NCI-H1694 treated with DMSO at 0.1 percent for 48 hours (cell line): ENCODE data around the gene TIMM22.
"Not testable (repeated sequence)": the region's sequence is repeated elsewhere in the genome, so short reads cannot be mapped to it uniquely, and the experiment has no call there.

Source experiments
- DNase-seq: peaks from one replicate; lab custom pipeline; 2025; lab: John Stamatoyannopoulos, UW

TIMM22 gene

GRCh38 chr17:973053-973452, 23.9 kb upstream of the TIMM22 start:
- no peak for DNase-seq

- not testable (repeated sequence) for DNase-seq
Observed at GRCh38 chr17:974778-975177, 22.2 kb upstream of the TIMM22 start.

GRCh38 chr17:975371-975915, 21.5 kb upstream of the TIMM22 start:
- no peak for DNase-seq

GRCh38 chr17:976312-976711, 20.6 kb upstream of the TIMM22 start:
- no peak for DNase-seq

GRCh38 chr17:977166-977565, 19.8 kb upstream of the TIMM22 start:
- DNase-seq = no peak

- no peak for DNase-seq
Observed at GRCh38 chr17:978103-979093, 18.5 kb upstream of the TIMM22 start.

GRCh38 chr17:979212-979538, 17.8 kb upstream of the TIMM22 start:
- DNase-seq = no peak

GRCh38 chr17:979539-980405, 17.2 kb upstream of the TIMM22 start, which contains the start of gene NXN:
Gene NXN, minus strand, starts transcription at chr17:979776.
- DNase-seq = peak; percentile 55

GRCh38 chr17:980406-981291, 16.3 kb upstream of the TIMM22 start:
- DNase-seq = peak; percentile 90

GRCh38 chr17:981292-981658, 15.7 kb upstream of the TIMM22 start:
- DNase-seq = no peak

- peak; percentile 80 for DNase-seq
Observed at GRCh38 chr17:983921-984320, 13.0 kb upstream of the TIMM22 start.

- DNase-seq = no peak
Observed at GRCh38 chr17:986322-986929, 10.5 kb upstream of the TIMM22 start.

GRCh38 chr17:987931-988330, 9.0 kb upstream of the TIMM22 start:
- no peak for DNase-seq

GRCh38 chr17:988561-988960, 8.4 kb upstream of the TIMM22 start:
- no peak for DNase-seq

GRCh38 chr17:992933-993332, 4.0 kb upstream of the TIMM22 start:
- no peak for DNase-seq

- not testable (repeated sequence) for DNase-seq
Observed at GRCh38 chr17:995324-995723, 1.6 kb upstream of the TIMM22 start.

- DNase-seq = no peak
Observed at GRCh38 chr17:998111-998510, 1.2 kb downstream of the TIMM22 start.

GRCh38 chr17:1000597-1001461, 3.9 kb downstream of the TIMM22 start:
- peak; percentile 91 for DNase-seq

GRCh38 chr17:1001640-1002411, 4.9 kb downstream of the TIMM22 start:
- no peak for DNase-seq
